ENCODE results near the gene PROX1.

DNA sequence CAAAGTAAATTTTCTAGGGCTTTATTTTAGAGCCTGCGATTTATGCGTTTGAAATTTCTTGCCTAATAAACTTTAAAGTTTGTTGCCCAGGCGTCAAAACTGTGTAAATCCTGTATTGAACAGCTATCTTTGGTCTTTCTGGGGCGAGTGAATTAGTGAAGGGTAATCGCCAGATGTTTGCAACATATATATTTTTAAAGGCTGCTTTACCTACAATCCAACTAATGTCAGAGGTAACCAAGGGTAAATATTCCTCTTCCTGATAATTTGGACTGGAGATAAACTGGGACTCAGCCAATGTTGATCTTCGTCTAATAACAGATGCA is 885 bp upstream of the PROX1 start:
- TF ChIP-seq, protein P1, sequence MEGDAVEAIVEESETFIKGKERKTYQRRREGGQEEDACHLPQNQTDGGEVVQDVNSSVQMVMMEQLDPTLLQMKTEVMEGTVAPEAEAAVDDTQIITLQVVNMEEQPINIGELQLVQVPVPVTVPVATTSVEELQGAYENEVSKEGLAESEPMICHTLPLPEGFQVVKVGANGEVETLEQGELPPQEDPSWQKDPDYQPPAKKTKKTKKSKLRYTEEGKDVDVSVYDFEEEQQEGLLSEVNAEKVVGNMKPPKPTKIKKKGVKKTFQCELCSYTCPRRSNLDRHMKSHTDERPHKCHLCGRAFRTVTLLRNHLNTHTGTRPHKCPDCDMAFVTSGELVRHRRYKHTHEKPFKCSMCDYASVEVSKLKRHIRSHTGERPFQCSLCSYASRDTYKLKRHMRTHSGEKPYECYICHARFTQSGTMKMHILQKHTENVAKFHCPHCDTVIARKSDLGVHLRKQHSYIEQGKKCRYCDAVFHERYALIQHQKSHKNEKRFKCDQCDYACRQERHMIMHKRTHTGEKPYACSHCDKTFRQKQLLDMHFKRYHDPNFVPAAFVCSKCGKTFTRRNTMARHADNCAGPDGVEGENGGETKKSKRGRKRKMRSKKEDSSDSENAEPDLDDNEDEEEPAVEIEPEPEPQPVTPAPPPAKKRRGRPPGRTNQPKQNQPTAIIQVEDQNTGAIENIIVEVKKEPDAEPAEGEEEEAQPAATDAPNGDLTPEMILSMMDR (IDR thresholded peaks at IDR 0.05; ENCODE audit: insufficient read depth, low read length), result no peak
- no peak for TF ChIP-seq POLR2AphosphoS5 (IDR thresholded peaks at IDR 0.05; ENCODE audit: low read depth)
